ENCODE measurements around the gene PCDH9.

Gene PCDH9, protein sequence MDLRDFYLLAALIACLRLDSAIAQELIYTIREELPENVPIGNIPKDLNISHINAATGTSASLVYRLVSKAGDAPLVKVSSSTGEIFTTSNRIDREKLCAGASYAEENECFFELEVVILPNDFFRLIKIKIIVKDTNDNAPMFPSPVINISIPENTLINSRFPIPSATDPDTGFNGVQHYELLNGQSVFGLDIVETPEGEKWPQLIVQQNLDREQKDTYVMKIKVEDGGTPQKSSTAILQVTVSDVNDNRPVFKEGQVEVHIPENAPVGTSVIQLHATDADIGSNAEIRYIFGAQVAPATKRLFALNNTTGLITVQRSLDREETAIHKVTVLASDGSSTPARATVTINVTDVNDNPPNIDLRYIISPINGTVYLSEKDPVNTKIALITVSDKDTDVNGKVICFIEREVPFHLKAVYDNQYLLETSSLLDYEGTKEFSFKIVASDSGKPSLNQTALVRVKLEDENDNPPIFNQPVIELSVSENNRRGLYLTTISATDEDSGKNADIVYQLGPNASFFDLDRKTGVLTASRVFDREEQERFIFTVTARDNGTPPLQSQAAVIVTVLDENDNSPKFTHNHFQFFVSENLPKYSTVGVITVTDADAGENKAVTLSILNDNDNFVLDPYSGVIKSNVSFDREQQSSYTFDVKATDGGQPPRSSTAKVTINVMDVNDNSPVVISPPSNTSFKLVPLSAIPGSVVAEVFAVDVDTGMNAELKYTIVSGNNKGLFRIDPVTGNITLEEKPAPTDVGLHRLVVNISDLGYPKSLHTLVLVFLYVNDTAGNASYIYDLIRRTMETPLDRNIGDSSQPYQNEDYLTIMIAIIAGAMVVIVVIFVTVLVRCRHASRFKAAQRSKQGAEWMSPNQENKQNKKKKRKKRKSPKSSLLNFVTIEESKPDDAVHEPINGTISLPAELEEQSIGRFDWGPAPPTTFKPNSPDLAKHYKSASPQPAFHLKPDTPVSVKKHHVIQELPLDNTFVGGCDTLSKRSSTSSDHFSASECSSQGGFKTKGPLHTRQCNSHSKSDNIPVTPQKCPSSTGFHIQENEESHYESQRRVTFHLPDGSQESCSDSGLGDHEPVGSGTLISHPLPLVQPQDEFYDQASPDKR (N-terminal part only)

GRCh38 chr13:67229481-67230403 lies at the start of gene PCDH9:
TSS of gene PCDH9 (minus strand) at chr13:67230336. CDS start at chr13:67228440, 1,896 bp downstream.
- DNase-seq (ENCODE audit: low read depth, low spot score): peak; percentile 44

DNA sequence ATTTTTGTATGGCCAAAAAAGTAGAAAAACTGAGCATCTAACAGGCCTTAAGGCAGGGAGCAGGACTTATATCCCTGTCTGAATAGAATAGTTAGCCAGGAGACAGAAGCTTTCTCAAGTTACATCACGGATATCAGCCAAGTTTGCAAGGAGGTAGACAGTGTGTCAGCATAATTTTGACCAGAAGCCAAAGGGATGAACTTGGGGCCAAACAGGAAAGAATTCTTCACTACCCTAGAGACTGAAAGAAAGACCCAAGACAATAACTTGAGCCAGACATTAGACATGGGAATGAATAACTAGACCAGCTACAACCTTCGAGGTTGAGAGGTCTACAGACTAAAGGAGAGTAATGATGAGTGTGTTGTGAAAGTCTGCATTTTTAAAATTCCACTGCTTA lies 48.1 kb upstream of the PCDH9 start:
- DNase-seq (ENCODE audit: low read depth, low spot score): peak; percentile 68

DNA sequence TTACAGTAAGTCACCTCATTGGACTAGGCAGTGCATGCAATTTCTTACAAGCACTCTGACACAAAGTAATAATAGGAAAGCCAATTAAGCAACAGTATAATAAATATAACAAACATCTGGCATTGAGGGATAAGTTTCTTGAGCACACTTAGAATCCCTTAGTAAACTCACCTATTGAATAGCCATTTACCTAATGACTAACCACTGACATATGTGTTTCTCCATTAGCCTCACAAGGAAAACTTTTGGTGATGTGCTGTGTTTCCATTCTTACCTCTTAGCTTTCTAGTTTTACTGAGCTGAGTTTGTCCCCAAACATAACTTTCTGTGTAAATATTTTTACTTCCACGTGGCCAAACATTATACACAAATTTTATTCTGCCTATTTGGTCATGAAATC lies 47.4 kb upstream of the PCDH9 start:
- no peak for DNase-seq (ENCODE audit: low read depth, low spot score)

GRCh38 chr13:67275351-67275960 lies 45.3 kb upstream of the PCDH9 start:
- DNase-seq (ENCODE audit: low read depth, low spot score): no peak

DNA sequence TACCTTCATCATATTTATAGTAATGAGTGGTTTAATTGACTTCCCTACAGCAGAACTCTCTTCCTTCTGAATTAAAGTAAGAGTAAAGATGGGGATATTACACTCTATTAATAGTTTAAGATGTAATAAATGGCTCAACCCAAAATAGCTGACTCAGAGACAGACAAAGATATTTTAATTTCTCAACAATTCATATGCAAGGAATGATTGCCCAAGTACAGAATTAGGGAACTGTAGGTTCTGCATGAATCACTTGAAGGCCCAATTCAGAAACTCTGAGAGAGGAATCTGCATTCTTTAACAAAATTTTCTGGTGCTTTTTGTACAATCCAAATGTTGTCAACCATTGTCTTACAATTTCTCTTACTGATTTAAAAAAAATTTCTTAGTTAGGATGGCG lies 42.9 kb upstream of the PCDH9 start:
- DNase-seq (ENCODE audit: low read depth, low spot score): no peak

DNA sequence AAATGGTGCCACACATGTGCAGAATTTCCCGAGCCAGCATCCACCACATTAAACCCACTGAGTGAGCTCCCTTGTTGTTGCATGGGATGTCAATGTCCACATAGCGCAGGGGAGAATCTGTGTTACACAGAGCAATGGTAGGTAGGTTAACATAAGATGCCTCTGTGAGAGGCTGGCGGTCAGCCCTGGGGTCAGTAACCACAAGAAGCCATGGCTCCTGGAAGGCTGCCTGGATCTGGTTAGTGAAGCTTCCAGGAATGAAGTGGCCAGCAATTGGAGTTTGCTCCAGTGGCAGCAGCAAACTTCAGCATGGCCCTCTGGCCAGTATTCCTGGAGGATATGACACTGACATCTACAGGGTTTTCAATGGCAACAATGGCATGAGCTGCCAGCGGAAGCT lies 37.0 kb upstream of the PCDH9 start:
- peak; percentile 79 for DNase-seq (ENCODE audit: low read depth, low spot score)

DNA sequence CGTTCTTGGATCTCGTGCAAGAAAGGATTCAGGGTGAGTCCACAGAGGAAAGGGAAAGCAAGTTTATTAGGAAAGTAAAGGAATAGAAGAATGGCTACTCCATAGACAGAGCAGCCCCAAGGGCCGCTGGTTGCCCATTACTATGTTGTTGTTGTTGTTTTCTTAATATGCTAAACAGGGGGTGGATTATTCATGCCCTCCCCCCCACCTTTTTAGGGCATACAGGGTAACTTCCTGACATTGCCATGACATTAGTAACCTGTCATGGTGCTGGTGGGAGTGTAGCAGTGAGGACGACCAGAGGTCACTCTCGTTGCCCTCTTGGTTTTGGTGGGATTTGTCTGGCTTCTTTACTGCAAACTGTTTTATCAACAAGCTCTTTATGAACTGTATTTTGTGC lies 29.1 kb upstream of the PCDH9 start:
- DNase-seq (ENCODE audit: low read depth, low spot score): no peak

- DNase-seq (ENCODE audit: low read depth, low spot score): no peak
Measured at GRCh38 chr13:67258482-67258881, 28.3 kb upstream of the PCDH9 start.

DNA sequence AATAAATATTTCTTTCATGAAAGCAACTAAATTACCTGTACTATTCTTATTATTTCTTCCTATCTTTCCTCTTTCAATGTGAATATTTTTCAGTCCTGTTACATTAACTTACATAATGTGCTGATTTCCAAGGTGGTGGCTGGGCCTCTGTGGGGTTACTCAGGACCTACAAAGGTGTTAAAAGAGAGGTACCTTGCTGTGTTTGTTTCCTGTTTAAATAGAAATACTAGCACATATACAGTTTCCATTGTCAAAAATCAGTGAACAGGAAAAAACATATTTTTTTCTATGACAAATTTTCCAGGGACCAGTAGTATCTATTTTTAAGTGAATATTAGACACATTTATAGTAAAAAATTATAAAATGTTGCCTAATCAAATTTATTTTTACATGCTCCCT lies 8.7 kb upstream of the PCDH9 start:
- DNase-seq (ENCODE audit: low read depth, low spot score): no peak

DNA sequence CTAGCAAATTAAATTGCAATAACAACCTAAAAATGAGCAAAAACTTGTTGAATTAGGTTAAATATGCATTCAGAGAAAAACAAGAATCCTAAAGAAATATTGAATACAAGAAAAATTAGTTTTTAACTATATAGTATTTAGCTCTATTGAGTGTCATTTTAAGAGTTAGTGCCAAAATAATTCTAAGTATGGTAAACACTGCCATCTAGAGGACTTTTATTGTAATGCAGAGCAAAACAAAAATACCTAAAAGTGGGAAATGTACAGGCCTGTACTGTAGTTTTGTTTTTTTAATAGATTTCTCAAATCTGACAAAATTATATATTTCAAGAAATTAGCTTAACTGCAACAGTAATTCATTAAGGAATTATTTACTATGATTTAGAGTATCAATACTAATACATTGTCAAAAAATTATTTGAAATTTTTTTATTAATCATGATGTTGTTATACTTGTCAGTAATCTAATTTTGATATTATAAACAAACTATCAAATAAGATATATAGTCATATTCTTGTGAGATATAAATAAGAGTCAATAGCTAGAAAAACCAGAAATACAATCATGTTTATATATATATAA lies 8.2 kb upstream of the PCDH9 start:
- peak; percentile 51 for DNase-seq (ENCODE audit: low read depth, low spot score)

DNA sequence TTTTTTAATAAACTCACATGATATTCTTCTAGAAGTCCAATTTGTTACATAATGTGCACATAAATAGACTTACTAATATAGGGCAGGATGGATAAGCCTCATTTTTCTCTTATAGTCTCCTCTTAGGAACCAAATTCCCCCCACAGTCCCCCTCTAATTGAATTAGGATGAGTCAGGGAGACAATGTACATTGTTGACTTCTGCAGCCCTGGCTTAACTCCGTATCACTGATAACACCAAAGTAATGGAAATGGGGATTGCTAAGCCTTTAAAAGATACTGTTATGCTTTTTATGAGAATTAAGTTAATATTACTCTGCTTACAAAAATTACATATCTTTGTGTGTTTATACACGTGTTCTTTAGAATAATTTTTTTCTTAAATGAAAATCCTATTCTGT lies 5.1 kb upstream of the PCDH9 start:
- no peak for DNase-seq (ENCODE audit: low read depth, low spot score)

DNA sequence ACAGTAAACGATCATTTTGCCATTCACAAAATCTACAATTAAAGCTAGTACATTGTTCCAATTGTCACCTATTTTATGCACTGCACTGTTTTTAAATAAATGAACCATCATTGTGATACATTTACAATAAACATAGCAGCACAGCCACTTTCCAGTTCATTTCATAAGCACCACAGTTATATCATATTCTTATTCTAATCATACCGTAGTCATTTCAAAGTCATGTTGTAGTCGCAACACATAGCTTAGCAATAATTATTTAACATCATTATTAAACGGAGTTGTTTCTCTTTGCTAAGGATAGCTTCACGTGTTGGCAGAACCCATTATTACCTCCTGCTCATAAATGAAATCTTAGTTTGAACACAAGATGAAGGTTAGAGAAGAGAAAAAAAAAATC lies 2.2 kb upstream of the PCDH9 start:
- DNase-seq (ENCODE audit: low read depth, low spot score): no peak

GRCh38 chr13:67231289-67232000 lies 1.3 kb upstream of the PCDH9 start:
- DNase-seq (ENCODE audit: low read depth, low spot score): no peak

DNA sequence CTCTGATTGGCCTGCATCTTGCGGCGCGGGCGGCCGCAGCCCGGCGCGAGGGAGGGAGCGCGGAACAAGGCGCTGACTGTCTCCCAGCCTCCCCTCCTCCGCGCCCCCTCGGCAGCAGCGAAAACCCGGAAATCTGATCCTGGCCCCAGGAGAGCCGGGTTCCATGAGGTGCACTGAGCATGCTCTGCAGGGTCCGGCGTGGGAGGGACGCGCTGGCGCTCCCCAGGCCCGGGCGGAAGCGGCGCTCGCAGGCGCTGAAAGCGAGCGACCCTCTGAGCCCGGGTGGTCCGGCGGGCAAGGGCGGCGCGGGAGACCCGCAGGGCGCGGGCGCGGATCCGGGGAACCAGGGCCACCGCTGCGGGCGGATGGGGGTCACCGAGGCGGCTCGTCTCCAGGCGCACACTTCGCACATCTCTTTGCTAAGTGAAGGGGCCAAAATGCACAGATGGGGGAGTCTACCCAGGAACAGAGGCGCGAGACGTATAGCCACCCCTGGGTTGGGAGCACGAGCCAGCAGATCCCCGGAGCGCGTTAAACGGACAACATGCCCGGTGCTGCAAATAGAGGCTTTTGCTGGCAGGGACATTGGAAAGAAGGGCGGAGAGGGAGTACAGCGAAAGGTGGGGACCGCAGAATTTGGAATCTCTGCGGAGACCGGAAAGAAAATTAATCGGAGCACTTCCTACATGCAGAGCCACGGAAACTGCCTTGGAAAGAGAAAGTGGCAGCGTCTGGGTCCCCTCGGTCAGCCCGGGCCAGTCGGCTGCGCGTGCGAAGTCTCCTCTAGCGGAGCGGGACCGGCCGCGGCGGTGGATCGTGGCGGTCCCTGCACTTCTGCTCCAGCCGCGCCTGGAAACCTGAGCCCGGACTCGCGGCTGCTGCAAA lies 510 bp upstream of the PCDH9 start:
- DNase-seq (ENCODE audit: low read depth, low spot score): peak; percentile 99

DNA sequence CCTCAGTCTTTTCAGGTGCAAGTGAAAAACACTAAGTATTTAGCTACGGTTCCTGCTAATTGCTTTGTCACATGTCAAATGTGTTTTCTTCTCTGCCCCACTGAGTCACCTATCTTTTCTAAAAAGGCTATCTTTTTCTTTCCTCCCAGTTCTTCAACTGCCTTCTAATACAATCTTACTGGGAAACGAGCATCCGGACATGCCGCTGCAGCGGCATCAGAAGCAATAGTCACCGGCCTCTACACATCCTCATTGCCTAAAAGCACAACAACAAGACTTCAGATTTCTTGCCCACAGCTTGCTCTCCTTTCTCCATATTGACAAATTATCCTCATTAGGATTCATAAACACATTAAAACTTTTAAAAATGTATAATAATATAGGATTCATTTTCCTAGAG lies 1.2 kb downstream of the PCDH9 start:
- peak; percentile 37 for DNase-seq (ENCODE audit: low read depth, low spot score)

- DNase-seq (ENCODE audit: low read depth, low spot score): peak; percentile 28
Measured at GRCh38 chr13:67228031-67228430, 2.1 kb downstream of the PCDH9 start.

DNA sequence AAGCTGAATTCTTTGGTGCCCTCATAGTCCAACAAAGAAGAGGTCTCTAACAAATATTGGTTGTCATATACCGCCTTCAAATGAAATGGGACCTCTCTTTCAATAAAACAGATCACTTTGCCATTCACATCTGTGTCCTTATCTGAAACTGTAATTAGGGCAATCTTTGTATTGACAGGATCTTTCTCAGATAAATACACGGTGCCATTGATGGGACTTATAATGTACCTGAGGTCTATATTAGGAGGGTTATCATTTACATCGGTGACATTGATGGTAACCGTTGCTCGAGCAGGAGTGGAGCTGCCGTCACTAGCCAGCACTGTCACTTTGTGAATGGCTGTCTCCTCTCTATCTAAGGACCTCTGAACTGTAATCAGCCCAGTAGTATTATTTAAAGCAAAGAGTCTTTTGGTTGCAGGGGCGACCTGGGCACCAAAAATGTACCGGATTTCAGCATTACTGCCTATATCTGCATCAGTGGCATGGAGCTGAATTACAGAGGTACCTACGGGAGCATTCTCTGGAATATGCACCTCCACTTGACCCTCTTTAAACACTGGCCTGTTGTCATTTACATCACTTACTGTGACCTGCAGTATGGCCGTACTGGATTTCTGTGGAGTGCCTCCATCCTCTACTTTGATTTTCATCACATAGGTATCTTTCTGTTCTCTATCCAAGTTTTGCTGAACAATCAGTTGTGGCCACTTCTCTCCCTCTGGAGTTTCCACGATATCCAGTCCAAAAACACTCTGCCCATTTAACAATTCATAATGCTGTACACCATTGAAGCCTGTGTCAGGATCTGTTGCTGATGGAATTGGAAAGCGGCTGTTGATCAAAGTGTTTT lies 2.8 kb downstream of the PCDH9 start:
- no peak for DNase-seq (ENCODE audit: low read depth, low spot score)

- DNase-seq (ENCODE audit: low read depth, low spot score): no peak
Measured at GRCh38 chr13:67226696-67227095, 3.4 kb downstream of the PCDH9 start.

Data from astrocyte of the hippocampus (primary cell).